Activated naive CD8-positive, alpha-beta T cell treated with anti-CD3 and anti-CD28 coated beads, Interleukin-2, amount 50 U/mL, for 16 hours (primary cell): Measurements from ENCODE around the gene PHOX2B.
"Not testable (repeated sequence)": the region's sequence is repeated elsewhere in the genome, so short reads cannot be mapped to it uniquely, and the experiment has no call there.

Experiments
- DNase-seq: peaks from one replicate; pipeline ENCODE4 v3.0.0-alpha.2; 2020; ENCODE audit warnings: low read depth, low spot score

The PHOX2B gene

DNA sequence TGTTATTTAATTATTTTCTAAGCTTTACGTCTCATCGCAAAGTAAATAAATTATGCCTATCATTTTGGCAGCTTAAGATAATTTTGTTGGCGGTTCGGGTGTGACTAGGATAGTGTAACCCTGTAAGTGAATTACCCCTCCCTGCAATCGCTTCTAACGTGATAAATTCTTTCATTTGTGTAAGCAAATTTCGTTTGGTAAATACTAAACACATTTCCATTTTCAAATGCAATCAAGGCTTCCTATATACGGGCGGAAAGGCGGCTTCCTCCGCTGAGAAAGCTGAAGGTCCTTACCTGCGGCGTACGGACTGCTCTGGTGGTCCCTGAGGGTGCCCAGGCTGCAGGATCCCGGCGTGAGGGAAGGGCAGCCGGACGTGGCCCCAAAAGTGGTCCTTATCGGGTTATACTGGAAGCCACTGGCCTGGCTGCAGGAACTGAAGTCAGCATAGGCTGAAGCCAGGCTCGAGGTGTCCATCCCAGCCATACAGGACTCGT is 403 bp downstream of the PHOX2B start:
- no peak for DNase-seq

DNA sequence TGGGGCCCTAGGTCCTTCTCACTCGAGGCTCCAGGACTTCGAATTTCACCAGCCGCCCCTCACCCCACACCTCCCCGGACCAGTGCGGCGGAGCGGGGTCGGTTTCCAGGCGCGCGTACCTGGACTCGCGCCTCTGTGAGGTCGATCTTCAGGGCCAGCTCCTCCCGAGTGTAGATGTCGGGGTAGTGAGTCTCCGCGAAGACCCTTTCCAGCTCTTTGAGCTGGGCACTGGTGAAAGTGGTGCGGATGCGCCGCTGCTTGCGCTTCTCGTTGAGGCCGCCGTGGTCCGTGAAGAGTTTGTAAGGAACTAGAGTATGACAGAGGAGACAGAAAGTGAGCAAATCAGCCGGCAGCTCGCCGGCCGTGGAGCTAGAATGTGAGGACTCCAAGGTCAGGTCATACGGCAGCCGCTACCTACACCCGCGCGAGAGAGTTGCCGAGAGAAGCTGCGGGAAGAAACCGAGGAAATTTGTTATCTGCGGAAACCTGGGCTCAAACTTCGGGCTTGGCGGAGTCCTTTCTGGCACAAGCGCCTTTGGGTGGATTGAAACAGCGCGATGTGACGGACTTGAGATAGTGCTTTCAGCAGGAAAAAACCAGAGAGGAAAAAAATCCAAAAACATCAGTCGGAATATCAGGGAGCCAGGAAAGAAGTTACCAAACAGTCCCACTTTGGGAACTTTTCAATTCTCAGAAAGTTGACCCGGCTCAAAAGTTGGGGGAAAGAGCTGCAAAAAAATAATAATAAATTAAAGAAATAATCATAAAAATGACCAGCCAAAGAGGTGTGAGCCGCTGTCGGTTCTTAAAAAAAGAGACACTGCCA is 1.1 kb downstream of the PHOX2B start:
- no peak for DNase-seq

GRCh38 chr4:41746440-41747229 is 1.9 kb downstream of the PHOX2B start:
- no peak for DNase-seq

DNA sequence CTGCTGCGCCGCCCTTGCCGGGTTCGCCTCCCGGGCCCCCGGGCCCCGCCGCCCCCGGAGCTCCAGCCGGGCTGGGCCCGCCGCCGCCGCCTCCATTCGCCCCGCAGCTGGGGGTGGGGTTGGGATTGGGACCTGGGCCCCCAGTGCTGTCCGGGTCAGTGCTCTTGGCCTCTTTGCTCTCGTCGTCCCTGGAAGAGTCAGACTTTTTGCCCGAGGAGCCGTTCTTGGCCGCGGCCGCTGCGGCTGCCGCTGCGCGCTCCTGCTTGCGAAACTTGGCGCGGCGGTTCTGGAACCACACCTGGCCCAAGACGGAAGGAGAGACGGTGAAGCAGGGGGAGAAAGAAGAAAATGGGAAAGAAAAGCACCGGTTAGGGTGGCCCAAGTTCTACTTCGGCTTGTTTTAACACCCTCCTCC is 2.5 kb downstream of the PHOX2B start:
- DNase-seq, result no peak

- DNase-seq, result no peak
Measured at GRCh38 chr4:41745292-41746024, 3.1 kb downstream of the PHOX2B start.

DNA sequence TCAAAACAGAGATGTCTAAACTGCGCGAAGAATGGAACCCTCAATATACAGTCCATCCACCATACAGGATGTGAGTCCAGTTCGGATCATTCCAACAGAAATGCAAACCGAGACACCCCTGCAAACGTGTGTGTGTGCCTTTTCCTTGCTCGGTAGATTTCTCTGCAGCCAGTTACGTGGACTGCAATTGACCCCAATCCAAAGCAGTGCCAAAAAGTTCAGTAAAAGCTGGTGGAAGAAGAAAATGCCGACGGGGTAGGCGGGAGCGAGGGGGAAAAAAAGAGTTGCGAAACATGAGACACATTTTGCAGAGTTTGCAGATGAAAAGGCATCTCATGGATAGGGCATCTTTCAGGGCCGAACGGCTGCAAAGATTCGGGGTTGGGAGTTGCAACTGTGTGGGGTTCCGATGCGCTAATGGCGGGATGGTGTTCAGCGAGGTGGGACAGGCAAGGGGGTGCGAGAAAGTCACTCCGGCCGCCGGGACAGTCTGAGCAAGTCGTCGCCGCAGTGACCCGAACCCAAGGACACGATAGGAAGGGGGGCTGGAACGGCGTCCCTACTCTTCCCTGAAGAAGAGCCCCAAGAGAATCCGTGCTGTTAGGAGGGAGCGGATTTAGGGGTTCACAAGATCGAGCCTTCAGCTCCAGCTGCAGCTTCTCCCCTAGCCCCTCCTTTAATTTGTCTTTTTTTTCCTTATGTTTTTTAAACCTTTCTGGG is 3.8 kb downstream of the PHOX2B start:
- no peak for DNase-seq

GRCh38 chr4:41741354-41741753 is 7.2 kb downstream of the PHOX2B start:
- no peak for DNase-seq

GRCh38 chr4:41737491-41737890 is 11.0 kb downstream of the PHOX2B start:
- DNase-seq, result not testable (repeated sequence)

GRCh38 chr4:41734371-41734770 is 14.2 kb downstream of the PHOX2B start:
- no peak for DNase-seq

GRCh38 chr4:41731569-41732126 is 16.9 kb downstream of the PHOX2B start:
- DNase-seq, result no peak

GRCh38 chr4:41728573-41728913 is 20.0 kb downstream of the PHOX2B start:
- no peak for DNase-seq

- no peak for DNase-seq
Measured at GRCh38 chr4:41727861-41728572, 20.5 kb downstream of the PHOX2B start.

DNA sequence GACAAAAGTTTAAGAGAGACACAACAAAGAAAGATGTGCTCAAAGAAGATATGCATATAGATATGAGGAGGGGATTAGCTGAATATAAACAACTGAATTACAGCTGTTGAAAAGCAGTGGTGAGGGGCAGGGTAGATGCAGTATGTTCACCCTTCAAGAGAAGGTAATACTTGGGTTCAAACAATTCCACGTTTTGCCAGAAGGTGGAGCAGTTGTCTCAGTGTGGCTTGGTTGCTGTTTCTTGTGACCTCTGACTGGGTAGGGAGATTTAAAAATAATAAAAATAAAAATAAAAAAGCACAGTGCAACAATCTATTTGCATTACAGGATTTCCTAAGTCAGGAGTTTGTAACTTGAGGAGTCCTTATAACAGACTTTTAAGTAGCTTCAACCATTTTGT is 23.3 kb downstream of the PHOX2B start:
- DNase-seq, result no peak

DNA sequence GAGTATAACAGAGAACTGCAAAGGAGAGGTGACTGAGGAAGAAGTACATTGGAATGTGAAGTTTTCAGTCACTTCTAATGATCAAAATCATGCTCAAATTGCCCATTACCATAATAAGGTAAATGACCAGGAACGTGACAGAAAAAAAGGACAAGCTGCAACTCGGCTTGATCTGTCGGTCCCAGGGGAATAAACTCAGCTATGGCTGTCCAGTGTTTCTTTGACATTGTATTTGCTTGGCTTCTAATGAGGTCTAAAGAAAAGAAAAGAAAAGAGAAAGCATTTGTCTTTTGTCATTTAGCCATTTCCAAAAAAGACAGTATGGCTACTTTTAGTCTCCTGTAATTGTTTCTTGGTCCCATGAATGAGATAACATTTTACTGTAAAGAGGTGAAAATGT is 25.2 kb downstream of the PHOX2B start:
- no peak for DNase-seq

- no peak for DNase-seq
Measured at GRCh38 chr4:41722181-41722580, 26.3 kb downstream of the PHOX2B start.

DNA sequence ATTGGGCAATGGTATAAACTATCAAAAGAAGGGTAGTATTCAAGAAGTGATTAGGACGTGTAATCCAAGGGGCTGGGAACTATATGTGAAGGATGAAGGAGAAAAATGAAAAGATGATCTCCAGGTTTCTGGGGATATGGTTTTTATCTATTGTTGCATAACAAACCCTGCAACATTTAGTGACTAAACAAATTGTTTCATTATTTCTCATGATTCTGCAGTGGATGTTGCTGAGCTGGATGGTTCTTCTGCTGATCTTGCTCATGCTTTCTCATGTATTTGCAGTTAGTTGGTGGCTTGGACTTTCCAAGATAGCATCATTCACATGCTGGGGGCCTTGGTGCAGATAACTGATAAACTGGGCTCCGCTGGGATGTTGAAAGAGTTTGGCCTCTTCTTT is 29.1 kb downstream of the PHOX2B start:
- no peak for DNase-seq

DNA sequence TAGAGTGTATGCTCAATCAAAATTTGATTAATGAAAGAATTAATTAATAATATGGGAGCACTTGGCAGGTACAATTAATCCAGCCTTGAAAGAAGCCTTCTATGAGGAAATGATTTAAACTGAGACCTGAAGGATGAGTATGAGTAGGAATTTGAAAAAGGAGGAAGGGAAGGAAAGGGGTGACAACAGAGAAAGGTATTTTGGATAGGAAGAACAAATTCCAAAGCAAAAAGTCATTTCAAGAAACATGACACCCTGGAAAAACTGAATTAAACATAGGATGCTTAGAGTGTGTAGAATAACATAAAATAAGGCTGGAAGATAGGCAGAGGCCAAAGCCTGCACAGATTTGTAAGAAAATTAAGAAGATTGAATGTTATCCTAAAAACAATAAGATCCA is 29.6 kb downstream of the PHOX2B start:
- DNase-seq, result no peak

GRCh38 chr4:41715155-41715554 is 33.4 kb downstream of the PHOX2B start:
- no peak for DNase-seq

- DNase-seq, result no peak
Measured at GRCh38 chr4:41714364-41715000, 34.0 kb downstream of the PHOX2B start.

DNA sequence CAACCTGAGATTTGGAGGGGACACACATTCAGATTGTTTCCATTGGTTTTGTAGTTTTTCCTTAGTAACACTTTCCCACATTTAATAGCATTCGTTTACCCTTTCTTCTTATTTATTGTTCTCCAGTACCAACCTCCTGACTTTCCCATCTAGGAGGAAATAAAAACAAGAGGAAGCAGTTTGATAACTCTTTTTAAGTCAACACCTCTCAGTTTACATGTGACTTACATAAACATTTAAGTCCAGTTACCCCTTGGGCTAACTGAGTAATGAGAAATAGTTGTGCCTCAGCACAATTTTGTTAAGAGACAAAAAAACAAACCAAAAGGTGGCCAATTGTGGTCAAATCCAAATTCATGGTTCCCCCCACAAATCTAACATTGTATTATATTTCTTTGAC is 34.8 kb downstream of the PHOX2B start:
- no peak for DNase-seq
